NCI-H2029 (cell line): ENCODE data around the gene ANKS1B.
A peak's percentile ranks its signal among the peaks of the same experiment; 100 is the strongest.
"Not testable (repeated sequence)": the region's sequence is repeated elsewhere in the genome, so short reads cannot be mapped to it uniquely, and the experiment has no call there.

Experiments
- DNase-seq: peaks from one replicate; lab custom pipeline; 2025; lab: John Stamatoyannopoulos, UW

Gene ANKS1B

DNA sequence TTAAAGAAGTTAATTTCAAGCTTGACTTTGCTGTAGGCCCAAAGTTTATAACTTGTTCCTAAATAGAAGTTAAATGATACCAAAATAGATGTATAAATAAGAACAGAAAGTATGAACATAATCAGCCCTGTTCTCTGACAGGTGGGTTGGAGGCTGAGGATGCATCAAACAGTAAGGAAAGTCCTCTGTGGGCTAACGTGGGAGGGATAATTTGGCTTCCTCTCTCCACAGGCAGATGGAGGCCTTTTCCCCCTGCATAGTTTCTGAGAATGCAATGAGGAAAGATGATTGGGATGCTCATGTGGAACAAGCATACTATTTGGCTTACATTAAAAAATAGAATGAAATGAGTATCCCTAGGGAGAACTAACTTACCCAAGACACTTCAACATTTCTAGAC lies 280.7 kb downstream of the ANKS1B start:
- DNase-seq, result no peak

DNA sequence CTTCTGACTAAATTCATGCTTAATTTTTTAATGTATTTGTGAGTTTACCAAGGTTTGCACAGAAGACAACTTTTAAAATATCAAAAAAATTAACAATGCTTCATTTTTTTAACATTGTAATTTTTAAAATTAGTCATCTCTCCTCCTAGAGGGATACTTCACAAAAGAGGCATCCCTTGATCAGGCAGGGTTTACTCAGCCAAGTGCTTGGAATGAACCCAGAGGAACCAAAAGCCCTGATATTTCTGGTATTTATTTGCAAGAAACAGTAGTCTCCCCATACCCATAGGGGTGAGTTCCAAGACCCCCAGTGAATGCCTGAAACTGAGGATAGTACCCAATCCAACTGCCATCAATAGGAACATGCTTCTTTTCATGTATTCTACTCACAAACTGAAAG lies 284.7 kb downstream of the ANKS1B start:
- no peak for DNase-seq

DNA sequence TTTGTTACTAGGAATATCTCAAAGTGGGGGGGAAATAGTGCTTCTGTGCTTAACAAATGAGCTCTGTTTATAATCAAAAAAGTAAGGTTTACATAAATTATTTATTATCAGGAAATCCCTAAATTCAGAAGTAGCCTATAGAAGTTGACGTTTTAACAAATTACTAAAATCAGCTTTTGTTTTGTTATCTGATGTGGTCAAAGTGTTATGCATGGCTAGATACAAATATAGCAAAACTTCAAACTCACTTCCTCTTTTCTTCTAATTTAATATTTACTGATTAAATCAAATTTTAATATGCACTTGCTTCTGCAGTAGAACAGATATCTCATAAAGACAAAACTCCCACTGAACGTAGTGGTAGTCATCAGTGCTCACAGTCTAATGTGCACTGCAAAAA lies 289.7 kb downstream of the ANKS1B start:
- no peak for DNase-seq

DNA sequence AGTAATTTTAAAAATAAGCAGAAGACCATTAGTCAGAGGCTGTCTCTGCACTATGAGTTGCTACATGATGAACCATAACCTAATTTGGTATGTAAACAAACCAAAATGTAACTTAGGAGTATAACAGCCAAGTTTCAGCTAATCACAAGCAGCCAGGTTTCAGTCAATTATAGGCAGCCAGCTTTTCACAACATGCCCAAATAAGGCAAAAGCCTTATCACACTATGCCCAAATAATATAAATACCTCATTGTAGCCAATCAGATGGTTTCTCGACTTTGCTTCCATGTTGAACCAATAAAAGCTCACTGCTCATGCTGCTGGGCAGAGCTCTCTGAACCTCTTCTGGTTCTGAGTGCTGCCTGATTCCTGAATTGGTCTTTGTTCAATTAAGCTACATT lies 298.6 kb downstream of the ANKS1B start:
- no peak for DNase-seq

- no peak for DNase-seq
Observed at GRCh38 chr12:99680276-99680675, 304.5 kb downstream of the ANKS1B start.

DNA sequence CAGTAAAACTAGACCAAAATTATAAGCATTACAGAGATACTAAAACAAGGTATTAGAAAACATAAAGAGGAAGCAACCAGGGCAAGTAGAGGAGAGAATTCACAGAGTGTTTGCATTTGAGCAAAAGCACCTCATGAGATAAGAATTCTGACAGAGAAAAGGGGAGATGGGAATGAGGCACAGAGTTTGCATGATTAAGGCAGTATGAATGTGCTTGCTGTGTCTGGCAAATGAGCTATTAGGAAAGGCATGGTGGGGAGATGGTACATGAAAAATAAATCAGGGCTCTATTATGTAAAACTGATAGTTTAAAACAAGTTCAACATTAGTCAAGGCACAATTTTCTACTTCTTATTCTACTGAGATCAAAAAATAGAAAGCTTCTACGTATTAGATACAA lies 314.1 kb downstream of the ANKS1B start:
- DNase-seq, result no peak

GRCh38 chr12:99658671-99659349 lies 325.9 kb downstream of the ANKS1B start:
- DNase-seq, result no peak

- no peak for DNase-seq
Observed at GRCh38 chr12:99649551-99649950, 335.2 kb downstream of the ANKS1B start.

- DNase-seq, result no peak
Observed at GRCh38 chr12:99648183-99648582, 336.6 kb downstream of the ANKS1B start.

DNA sequence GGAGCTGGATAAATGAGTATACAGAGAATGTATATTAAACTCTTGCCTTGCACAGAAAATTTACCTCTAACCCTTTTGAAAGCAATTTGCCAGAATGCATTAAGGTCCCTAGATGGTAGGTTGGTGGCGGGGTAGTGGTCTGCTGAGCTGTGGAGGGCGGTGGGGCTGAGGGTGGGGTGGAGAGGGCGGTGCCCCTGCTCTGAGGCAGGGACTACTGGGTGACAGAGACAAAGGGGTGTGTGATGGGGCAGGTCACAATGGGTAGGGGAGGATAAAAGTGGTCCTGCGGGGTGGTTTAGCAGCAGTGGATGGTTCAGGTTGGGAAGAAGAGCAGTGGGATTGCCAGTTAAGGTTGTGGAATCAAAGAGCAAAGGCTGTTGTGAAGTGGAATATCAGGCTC lies 337.3 kb downstream of the ANKS1B start, which contains the start of gene GARIN6:
Gene GARIN6 (plus strand): TSS at position 301 of the 400 bp plus-strand sequence. CDS start 422 bp downstream, outside the sequence.
- DNase-seq, result no peak

DNA sequence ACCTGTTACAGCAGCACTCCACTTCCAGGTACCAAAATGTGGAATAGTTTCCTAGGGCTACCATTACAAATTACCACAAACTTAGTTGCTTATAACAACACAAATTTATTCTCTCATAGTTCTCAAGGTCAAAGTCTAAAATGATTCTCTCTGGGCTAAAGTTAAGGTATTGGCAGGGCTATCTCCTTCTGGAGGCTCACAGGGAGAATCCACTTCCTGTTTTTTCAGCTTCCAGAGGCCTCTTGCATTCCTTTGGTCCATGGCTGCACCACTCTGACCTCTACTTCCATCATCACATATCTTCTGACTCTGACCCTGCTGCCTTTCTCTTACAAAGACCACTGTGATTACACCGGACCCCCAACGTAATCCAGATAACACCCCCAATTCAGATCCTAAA lies 340.1 kb downstream of the ANKS1B start:
- no peak for DNase-seq

DNA sequence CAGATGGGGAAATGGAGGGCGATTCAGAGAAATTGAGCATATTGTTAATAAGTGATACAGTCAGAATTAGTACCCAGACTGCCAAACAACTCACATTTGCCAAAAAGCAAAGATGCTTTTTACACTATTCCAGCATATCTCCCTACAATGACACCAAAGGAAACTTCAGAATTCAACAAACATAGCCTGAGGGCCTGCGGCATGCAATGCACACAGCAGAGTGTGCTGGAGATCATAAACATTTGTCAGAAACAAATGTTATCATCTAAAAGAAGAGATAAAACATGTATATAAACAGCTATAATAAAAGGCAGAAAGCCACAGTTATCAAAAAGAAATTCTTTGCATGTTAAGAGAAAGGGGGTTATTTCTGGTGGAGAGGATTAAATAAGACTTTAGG lies 357.3 kb downstream of the ANKS1B start:
- no peak for DNase-seq

GRCh38 chr12:99624591-99624990 lies 360.1 kb downstream of the ANKS1B start:
- not testable (repeated sequence) for DNase-seq

- no peak for DNase-seq
Observed at GRCh38 chr12:99620159-99620479, 364.6 kb downstream of the ANKS1B start.

DNA sequence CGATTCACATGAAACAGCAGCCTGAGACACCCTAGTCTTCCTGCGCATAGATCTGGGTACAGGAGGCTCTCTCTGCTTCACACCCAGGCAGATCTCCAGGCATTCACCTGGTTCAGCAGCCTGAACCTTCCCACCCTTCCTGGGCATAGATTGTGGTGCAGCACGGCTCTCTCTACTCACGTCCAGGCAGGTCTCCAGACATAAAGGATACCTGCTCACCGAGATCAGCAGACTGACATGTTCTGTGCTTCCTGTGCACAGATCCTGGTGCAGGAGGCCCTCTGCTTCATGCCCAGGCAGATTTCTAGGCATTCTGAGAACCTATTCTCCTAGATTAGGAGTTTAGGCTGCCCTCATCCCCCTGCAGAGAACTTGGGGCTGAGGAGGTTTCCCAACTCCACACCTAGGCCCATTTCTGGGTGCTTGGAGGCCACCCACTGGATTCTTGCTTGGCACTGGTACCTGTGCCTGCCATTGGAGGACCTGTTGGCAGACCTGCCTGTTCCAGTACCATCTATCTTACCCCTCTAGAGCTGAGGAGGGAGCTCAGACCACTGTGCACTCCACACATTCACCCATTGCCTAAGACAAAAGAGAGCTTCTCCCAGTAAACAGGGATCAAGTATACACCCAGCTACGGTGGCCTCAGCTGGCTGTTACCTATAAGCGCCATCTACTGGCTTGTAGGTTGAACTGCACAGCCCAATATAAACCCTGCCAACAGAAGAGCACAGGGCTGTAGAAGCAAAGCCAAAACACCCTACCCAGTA lies 365.2 kb downstream of the ANKS1B start:
- peak; percentile 23 for DNase-seq

- no peak for DNase-seq
Observed at GRCh38 chr12:99618657-99619056, 366.1 kb downstream of the ANKS1B start.

DNA sequence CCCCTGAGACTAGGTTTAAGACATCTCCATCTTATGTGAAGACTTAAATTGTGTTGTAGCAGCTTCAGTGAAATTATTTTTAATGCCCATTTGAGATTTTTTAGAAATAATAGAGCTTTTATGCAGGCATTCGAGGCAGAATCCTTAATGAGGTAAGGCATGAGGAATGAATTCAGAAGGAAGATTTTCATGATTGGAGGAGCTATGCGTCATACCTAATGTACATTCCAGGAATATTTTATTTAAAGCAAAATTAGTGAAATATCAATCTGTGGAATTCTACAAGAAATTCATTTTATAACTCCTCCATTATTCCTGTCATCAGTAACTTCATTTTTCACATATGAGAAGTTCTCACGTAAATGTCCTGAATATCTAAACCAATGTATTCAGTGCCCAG lies 373.1 kb downstream of the ANKS1B start:
- no peak for DNase-seq

DNA sequence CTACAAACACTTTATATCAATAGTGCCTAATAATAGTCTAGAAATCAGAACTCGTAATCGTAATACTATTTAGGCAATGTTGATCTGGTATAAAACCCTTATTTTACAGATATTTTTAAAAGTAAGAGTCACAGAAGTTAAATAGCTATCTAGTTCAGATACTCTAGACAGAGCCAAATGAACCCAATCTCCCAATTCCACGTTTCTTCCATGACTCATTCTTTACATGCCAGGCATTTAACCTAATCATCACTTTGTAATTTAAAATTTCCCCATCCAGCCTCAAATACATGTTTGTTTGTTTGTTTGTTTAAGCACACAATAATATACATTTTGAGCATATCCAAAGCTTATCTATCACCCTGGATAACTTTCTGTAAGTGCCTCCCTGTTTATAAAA lies 373.6 kb downstream of the ANKS1B start:
- DNase-seq, result no peak

DNA sequence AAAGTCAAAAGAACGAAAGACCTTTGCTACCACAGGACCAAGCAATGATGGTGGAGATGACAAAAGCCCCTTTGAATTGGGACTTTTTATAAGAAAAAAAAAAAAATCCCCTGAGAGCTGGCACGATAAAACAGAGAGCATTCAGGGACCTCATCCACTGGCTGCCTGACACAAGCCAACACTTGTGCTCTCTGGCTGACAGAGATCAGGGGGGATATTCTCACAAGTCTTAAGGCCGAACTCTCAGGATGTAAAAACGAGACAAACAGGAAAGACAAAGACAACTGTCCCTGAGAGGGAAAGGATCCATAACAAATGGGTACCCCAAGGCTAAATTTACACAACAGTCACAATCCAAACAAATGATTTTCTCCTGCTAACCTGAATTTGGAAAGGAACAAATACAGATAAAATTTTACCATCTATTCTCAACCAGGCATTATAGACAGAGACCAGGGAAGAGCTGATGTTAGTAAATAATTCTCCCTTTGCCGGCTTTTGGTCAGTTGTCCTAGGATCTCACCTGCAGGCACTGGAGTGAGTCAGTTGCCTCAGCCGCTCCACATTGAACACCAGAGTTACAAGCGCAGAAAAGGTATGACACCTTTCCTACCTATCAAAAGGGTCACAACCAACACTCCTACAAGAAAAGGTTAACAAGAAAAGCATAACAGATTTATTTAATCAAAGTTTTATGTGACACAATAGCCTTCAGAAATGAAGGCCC lies 375.1 kb downstream of the ANKS1B start:
- no peak for DNase-seq

- DNase-seq, result peak; percentile 2
Observed at GRCh38 chr12:99600388-99600787, 384.3 kb downstream of the ANKS1B start.

GRCh38 chr12:99598785-99599184 lies 386.0 kb downstream of the ANKS1B start:
- no peak for DNase-seq

- DNase-seq, result no peak
Observed at GRCh38 chr12:99596762-99597161, 388.0 kb downstream of the ANKS1B start.

- DNase-seq, result not testable (repeated sequence)
Observed at GRCh38 chr12:99577125-99577524, 407.6 kb downstream of the ANKS1B start.
